Measurements from ENCODE around the gene GFI1B.

GFI1B gene

DNA sequence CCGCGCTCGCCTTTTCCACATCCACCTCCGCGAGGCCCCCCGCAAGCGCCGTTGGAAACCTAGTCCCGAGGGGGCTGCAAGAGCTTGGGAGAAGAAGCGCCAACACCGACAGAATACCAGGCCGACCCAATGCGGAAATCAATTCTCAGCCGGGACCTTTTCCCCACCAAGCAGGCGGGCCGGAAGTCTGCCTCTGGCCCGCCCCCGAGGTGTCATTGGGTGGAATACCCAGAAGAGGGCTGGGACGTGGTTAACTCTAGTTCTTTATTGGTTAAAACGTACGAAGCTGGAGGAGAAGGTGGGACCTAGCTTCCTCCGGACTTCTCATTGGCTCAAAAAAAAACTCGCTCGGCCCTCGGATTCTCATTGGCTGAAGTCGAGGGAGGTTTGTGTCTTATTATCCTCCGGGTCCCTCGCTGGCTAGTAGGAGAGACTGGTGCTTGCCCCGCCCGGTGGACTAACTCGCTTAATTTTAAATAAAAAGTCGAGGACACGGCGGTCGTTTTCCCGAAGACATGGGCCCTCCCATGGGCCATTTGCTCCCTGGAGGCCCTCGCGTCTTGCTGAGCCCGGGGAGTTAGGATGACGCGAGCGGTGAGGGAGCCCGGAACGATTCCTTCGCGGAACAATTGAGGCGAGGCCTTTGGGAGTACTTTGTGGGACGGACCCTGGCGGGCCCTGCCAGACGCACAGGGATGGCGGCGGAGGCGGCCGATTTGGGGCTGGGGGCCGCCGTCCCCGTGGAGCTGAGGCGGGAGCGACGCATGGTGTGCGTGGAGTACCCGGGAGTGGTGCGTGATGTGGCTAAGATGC is 52.0 kb downstream of the GFI1B start, which contains the start of gene GTF3C5:
GTF3C5 (plus strand) TSS at position 681 of the 813 bp plus-strand sequence; CDS start at position 696, 15 bp downstream.
- H3K79me2 ChIP-seq (ENCODE audit: insufficient read depth, low read depth), result peaks cover 46% of the 10 kb centered on the region

DNA sequence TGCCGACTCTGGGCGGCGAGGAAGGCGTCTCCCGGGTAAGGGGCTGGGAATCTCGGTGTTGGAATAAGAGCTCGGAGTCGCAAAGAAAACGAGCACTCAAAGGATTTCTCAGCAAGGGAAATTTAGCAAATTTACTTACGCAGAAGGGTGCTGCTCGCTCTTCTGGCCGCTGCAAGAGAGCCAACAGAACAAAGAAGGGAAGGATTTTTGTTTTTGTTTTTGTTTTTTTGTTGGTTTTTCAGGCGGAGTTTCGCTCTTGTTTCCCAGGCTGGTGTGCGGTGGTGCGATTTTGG is 52.6 kb downstream of the GFI1B start:
- H3K9ac ChIP-seq, result peak overlapping the region; percentile 70; the same call in 1 of the 2 replicates
- no peaks in the 10 kb centered on the region for H3K27me3 ChIP-seq (ENCODE audit: insufficient read depth, low read depth)
- peak overlapping the region; percentile 79 for H2AFZ ChIP-seq (ENCODE audit: low read depth)
- no peaks in the 10 kb centered on the region for H4K20me1 ChIP-seq (ENCODE audit: insufficient read depth)
- TF ChIP-seq, protein P1, sequence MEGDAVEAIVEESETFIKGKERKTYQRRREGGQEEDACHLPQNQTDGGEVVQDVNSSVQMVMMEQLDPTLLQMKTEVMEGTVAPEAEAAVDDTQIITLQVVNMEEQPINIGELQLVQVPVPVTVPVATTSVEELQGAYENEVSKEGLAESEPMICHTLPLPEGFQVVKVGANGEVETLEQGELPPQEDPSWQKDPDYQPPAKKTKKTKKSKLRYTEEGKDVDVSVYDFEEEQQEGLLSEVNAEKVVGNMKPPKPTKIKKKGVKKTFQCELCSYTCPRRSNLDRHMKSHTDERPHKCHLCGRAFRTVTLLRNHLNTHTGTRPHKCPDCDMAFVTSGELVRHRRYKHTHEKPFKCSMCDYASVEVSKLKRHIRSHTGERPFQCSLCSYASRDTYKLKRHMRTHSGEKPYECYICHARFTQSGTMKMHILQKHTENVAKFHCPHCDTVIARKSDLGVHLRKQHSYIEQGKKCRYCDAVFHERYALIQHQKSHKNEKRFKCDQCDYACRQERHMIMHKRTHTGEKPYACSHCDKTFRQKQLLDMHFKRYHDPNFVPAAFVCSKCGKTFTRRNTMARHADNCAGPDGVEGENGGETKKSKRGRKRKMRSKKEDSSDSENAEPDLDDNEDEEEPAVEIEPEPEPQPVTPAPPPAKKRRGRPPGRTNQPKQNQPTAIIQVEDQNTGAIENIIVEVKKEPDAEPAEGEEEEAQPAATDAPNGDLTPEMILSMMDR (conservative IDR thresholded peaks at IDR 0.05; ENCODE audit: low read depth, low read length), result no peak
- no peaks in the 10 kb centered on the region for H3K36me3 ChIP-seq (ENCODE audit: insufficient read depth)
- H3K4me3 ChIP-seq (IDR thresholded peaks at IDR 0.05; ENCODE audit: insufficient read depth, low read depth, low read length), result no peak overlapping the region
- peaks cover 9% of the 10 kb centered on the region for H3K4me1 ChIP-seq (ENCODE audit: low read depth, poor library complexity, severe bottlenecking)
- H3K27ac ChIP-seq, result peak overlapping the region; percentile 58
- peak overlapping the region; percentile 74 for H3K4me2 ChIP-seq
- H3K79me2 ChIP-seq (ENCODE audit: insufficient read depth, low read depth), result peaks cover 50% of the 10 kb centered on the region

More for the DNA sequence above, 52.0 kb downstream of the GFI1B start, which contains the start of gene GTF3C5:
- Histone ChIP-seq H3K27ac (peak within 1 kb of the TSS; percentile 58), H3K36me3 (ENCODE audit: insufficient read depth) (no peaks in the 10 kb centered on the region), H3K4me1 (ENCODE audit: low read depth, poor library complexity, severe bottlenecking) (peaks cover 9% of the 10 kb centered on the region), H4K20me1 (ENCODE audit: insufficient read depth) (no peaks in the 10 kb centered on the region), H3K27me3 (ENCODE audit: insufficient read depth, low read depth) (no peaks in the 10 kb centered on the region), H2AFZ (ENCODE audit: low read depth) (peak within 1 kb of the TSS; percentile 79), H3K4me3 (IDR thresholded peaks at IDR 0.05; ENCODE audit: insufficient read depth, low read depth, low read length) (no peak within 1 kb of the TSS), H3K4me2 (peak within 1 kb of the TSS; percentile 76), H3K9ac (peak within 1 kb of the TSS; percentile 71)
- TF ChIP-seq, protein P1 (conservative IDR thresholded peaks at IDR 0.05; ENCODE audit: low read depth, low read length), result no peak; the same call in 1 of the 2 replicates

DNA sequence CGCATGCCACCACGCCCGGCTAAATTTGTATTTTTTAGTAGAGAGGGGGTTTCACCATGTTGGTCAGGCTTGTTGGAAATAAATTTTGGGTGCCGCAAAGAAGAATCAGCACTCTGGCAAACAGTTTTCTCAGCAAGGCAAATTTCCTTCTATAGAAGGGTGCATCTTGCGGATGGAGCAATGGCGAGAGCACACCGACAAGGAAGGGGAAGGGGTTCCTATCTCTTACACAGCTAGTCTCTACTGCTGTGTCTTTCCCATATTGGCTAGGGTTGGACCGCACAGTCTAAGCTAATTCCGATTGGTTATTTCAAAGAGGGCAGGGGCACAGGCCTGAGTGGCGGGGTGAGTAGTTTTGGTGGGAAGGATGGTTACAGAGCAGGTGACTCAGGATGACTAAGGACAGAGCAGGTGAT is 53.0 kb downstream of the GFI1B start:
- no peak overlapping the region for H3K4me3 ChIP-seq (IDR thresholded peaks at IDR 0.05; ENCODE audit: insufficient read depth, low read depth, low read length)
- peak overlapping the region; percentile 79 for H2AFZ ChIP-seq (ENCODE audit: low read depth)
- TF ChIP-seq, protein P1 (conservative IDR thresholded peaks at IDR 0.05; ENCODE audit: low read depth, low read length), result no peak
- H3K9ac ChIP-seq, result peak overlapping the region; percentile 70; the same call in 1 of the 2 replicates
- no peaks in the 10 kb centered on the region for H3K27me3 ChIP-seq (ENCODE audit: insufficient read depth, low read depth)
- H4K20me1 ChIP-seq (ENCODE audit: insufficient read depth), result no peaks in the 10 kb centered on the region
- peak overlapping the region; percentile 58; the same call in 1 of the 2 replicates for H3K27ac ChIP-seq
- no peaks in the 10 kb centered on the region for H3K36me3 ChIP-seq (ENCODE audit: insufficient read depth)
- peaks cover 9% of the 10 kb centered on the region for H3K4me1 ChIP-seq (ENCODE audit: low read depth, poor library complexity, severe bottlenecking)
- H3K4me2 ChIP-seq, result peak overlapping the region; percentile 74
- peaks cover 54% of the 10 kb centered on the region for H3K79me2 ChIP-seq (ENCODE audit: insufficient read depth, low read depth)

DNA sequence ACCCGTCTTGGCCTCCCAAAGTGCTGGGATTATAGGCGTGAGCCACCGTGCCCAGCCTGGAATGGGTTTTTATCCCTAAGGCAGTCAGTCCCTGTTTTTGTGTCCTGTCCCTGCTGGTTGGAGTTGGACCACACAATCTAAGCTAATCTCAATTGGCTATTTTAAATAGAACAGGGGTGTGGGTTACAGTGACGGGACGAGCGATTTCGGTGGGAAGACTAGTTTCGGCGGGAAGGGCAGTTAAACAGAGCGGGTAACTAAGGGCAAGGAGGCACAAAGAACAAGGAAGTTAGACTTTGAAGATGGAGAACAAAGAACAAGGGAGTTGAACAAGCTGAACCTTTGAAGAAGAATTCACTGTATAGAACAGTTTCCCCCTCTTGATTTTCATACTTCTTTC is 53.7 kb downstream of the GFI1B start:
- H3K4me1 ChIP-seq (ENCODE audit: low read depth, poor library complexity, severe bottlenecking), result peaks cover 9% of the 10 kb centered on the region
- H3K79me2 ChIP-seq (ENCODE audit: insufficient read depth, low read depth), result peaks cover 61% of the 10 kb centered on the region
- no peak overlapping the region for H3K4me3 ChIP-seq (IDR thresholded peaks at IDR 0.05; ENCODE audit: insufficient read depth, low read depth, low read length)
- no peak overlapping the region for H2AFZ ChIP-seq (ENCODE audit: low read depth)
- H4K20me1 ChIP-seq (ENCODE audit: insufficient read depth), result no peaks in the 10 kb centered on the region
- TF ChIP-seq, protein P1 (conservative IDR thresholded peaks at IDR 0.05; ENCODE audit: low read depth, low read length), result no peak
- H3K36me3 ChIP-seq (ENCODE audit: insufficient read depth), result no peaks in the 10 kb centered on the region
- no peak overlapping the region for H3K9ac ChIP-seq
- H3K4me2 ChIP-seq, result no peak overlapping the region
- no peaks in the 10 kb centered on the region for H3K27me3 ChIP-seq (ENCODE audit: insufficient read depth, low read depth)
- no peak overlapping the region for H3K27ac ChIP-seq
